ENCODE results near the gene ELF3.

- no peak for TF ChIP-seq EZH2phosphoT487 (conservative IDR thresholded peaks at IDR 0.05; ENCODE audit: low read length)
- TF ChIP-seq CTCF (IDR thresholded peaks at IDR 0.05; ENCODE audit: insufficient read depth, low read length, poor library complexity, severe bottlenecking): no peak
Observed at GRCh38 chr1:201970334-201971159, 39.8 kb upstream of the ELF3 start.
